ENCODE measurements around the gene ZBTB16.

ZBTB16 gene

DNA sequence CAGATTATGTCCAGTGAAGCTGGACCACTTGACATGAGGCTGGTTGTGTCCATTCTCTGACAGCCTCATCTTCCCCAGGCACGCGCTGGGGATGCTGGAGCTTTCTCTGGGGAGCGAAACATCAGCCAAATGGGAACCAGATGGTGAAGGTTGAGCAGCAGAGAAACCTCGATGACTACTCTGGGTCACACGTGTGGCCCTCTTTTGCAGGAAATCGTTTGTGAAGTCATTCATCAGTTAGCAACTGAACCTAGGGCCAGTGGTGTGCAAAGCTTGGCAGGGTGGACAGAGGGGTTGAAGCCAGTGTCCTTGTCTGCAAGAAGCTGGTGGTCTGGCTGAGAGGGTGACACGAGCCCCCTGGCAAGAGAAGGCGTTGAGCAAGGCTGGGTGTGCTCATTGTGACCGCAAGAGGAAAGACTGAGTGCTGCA is 109.8 kb downstream of the ZBTB16 start:
- ChIA-PET POLR2A (interaction anchor here (1.8 kb wide), 1 partner anchor 9 kb away, joined by 4 read pairs; no protein-coding TSS in a partner anchor), CTCF (interaction anchor here (1.1 to 3.4 kb wide), 3 partner anchors 11 to 161 kb away, joined by 3 to 12 read pairs (median 11); no protein-coding TSS in a partner anchor)
- TF ChIP-seq ZNF10 (tag by site-specific recombination; IDR thresholded peaks at IDR 0.05) = no peak
- TF ChIP-seq ZNF155 (tag by site-specific recombination; IDR thresholded peaks at IDR 0.05) = no peak
- TF ChIP-seq ZNF792 (tag by site-specific recombination; IDR thresholded peaks at IDR 0.05) = no peak
- TF ChIP-seq ZNF174 (tag by site-specific recombination; IDR thresholded peaks at IDR 0.05) = no peak
- TF ChIP-seq SP2 (tag by site-specific recombination; IDR thresholded peaks at IDR 0.05) = no peak
- no peak for TF ChIP-seq ZFHX2 (tag by site-specific recombination; conservative IDR thresholded peaks at IDR 0.05)
- TF ChIP-seq YY2 (tag by site-specific recombination; IDR thresholded peaks at IDR 0.05) = no peak
- no peak for TF ChIP-seq ZXDB (tag by site-specific recombination; IDR thresholded peaks at IDR 0.05)
- TF ChIP-seq, protein P1, sequence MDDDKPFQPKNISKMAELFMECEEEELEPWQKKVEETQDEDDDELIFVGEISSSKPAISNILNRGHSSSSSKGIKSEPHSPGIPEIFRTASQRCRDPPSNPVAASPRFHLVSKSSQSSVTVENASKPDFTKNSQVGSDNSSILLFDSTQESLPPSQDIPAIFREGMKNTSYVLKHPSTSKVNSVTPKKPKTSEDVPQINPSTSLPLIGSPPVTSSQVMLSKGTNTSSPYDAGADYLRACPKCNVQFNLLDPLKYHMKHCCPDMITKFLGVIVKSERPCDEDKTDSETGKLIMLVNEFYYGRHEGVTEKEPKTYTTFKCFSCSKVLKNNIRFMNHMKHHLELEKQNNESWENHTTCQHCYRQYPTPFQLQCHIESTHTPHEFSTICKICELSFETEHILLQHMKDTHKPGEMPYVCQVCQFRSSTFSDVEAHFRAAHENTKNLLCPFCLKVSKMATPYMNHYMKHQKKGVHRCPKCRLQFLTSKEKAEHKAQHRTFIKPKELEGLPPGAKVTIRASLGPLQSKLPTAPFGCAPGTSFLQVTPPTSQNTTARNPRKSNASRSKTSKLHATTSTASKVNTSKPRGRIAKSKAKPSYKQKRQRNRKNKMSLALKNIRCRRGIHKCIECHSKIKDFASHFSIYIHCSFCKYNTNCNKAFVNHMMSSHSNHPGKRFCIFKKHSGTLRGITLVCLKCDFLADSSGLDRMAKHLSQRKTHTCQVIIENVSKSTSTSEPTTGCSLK (tag by site-specific recombination; IDR thresholded peaks at IDR 0.05) = no peak
- TF ChIP-seq ZNF843 (tag by site-specific recombination; IDR thresholded peaks at IDR 0.05) = no peak
- no peak for TF ChIP-seq GLI2 (tag by site-specific recombination; IDR thresholded peaks at IDR 0.05; ENCODE audit: borderline replicate concordance, low read depth)
- TF ChIP-seq, protein P2, sequence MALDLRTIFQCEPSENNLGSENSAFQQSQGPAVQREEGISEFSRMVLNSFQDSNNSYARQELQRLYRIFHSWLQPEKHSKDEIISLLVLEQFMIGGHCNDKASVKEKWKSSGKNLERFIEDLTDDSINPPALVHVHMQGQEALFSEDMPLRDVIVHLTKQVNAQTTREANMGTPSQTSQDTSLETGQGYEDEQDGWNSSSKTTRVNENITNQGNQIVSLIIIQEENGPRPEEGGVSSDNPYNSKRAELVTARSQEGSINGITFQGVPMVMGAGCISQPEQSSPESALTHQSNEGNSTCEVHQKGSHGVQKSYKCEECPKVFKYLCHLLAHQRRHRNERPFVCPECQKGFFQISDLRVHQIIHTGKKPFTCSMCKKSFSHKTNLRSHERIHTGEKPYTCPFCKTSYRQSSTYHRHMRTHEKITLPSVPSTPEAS (tag by site-specific recombination; IDR thresholded peaks at IDR 0.05) = no peak
- no peak for TF ChIP-seq KLF16 (tag by site-specific recombination; IDR thresholded peaks at IDR 0.05)
- no peak for TF ChIP-seq ZNF2 (tag by site-specific recombination; IDR thresholded peaks at IDR 0.05)
- no peak for TF ChIP-seq TRIM28 (IDR thresholded peaks at IDR 0.05; ENCODE audit: borderline replicate concordance, low read length)
- TF ChIP-seq, protein P3, sequence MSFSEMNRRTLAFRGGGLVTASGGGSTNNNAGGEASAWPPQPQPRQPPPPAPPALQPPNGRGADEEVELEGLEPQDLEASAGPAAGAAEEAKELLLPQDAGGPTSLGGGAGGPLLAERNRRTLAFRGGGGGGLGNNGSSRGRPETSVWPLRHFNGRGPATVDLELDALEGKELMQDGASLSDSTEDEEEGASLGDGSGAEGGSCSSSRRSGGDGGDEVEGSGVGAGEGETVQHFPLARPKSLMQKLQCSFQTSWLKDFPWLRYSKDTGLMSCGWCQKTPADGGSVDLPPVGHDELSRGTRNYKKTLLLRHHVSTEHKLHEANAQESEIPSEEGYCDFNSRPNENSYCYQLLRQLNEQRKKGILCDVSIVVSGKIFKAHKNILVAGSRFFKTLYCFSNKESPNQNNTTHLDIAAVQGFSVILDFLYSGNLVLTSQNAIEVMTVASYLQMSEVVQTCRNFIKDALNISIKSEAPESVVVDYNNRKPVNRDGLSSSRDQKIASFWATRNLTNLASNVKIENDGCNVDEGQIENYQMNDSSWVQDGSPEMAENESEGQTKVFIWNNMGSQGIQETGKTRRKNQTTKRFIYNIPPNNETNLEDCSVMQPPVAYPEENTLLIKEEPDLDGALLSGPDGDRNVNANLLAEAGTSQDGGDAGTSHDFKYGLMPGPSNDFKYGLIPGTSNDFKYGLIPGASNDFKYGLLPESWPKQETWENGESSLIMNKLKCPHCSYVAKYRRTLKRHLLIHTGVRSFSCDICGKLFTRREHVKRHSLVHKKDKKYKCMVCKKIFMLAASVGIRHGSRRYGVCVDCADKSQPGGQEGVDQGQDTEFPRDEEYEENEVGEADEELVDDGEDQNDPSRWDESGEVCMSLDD (tag by site-specific recombination; IDR thresholded peaks at IDR 0.05) = no peak
- TF ChIP-seq ZNF626 (tag by site-specific recombination; IDR thresholded peaks at IDR 0.05) = no peak
- H3K36me3 ChIP-seq (ENCODE audit: control insufficient read depth in 2 of 2, insufficient read depth in 1 of 2, low read length in 2 of 2) = no peaks in the 10 kb centered on the region
- H3K27ac ChIP-seq (ENCODE audit: extremely low read depth, low read depth, low read length) = no peak overlapping the region
- H3K4me3 ChIP-seq (ENCODE audit: low read depth, low read length) = no peak overlapping the region
- H3K9me3 ChIP-seq (ENCODE audit: control insufficient read depth, insufficient read depth, low read depth, low read length) = no peaks in the 10 kb centered on the region
- peaks cover 11% of the 10 kb centered on the region for H3K4me1 ChIP-seq (ENCODE audit: control insufficient read depth, insufficient read depth, low read length)

DNA sequence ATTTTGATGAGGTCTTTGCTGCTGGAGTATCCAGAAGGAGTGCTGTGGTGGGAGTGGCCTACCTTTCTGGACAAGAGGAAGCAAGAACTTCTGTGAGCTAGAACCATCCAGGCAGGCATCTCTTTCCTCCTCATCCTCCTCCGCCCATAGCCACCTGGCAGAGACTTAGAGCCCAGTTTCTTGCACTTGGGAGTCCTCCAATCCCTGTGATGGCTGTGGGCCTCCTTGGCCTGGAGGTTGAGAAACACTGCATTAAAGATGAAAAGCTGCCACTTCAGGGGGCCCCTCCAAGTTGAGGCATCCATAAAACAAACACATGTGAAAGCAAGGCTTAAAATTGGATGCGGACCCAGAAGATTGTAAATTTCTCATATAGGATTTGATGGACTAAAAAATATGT is 110.3 kb downstream of the ZBTB16 start:
- TF ChIP-seq, protein P4, sequence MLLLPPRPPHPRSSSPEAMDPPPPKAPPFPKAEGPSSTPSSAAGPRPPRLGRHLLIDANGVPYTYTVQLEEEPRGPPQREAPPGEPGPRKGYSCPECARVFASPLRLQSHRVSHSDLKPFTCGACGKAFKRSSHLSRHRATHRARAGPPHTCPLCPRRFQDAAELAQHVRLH (tag by site-specific recombination; IDR thresholded peaks at IDR 0.05) = no peak
- TF ChIP-seq, protein P3 (tag by site-specific recombination; IDR thresholded peaks at IDR 0.05) = no peak
- no peak for TF ChIP-seq WT1 (tag by site-specific recombination; IDR thresholded peaks at IDR 0.05)
- TF ChIP-seq MYNN (tag by site-specific recombination; IDR thresholded peaks at IDR 0.05; ENCODE audit: borderline replicate concordance) = no peak
- no peak for TF ChIP-seq ZNF16 (tag by site-specific recombination; IDR thresholded peaks at IDR 0.05; ENCODE audit: low read depth)
- no peaks in the 10 kb centered on the region for H3K36me3 ChIP-seq (ENCODE audit: control insufficient read depth in 2 of 2, insufficient read depth in 1 of 2, low read length in 2 of 2)
- no peaks in the 10 kb centered on the region for H3K9me3 ChIP-seq (ENCODE audit: control insufficient read depth, insufficient read depth, low read depth, low read length)
- H3K4me1 ChIP-seq (ENCODE audit: control insufficient read depth, insufficient read depth, low read length) = peaks cover 11% of the 10 kb centered on the region
- no peak overlapping the region for H3K4me3 ChIP-seq (ENCODE audit: low read depth, low read length)
- ChIA-PET CTCF (interaction anchor here (2.3 to 3.4 kb wide), 2 partner anchors 10 to 91 kb away, joined by 11 to 12 read pairs; no protein-coding TSS in a partner anchor), POLR2A (interaction anchor here (1.8 kb wide), 1 partner anchor 9 kb away, joined by 4 read pairs; no protein-coding TSS in a partner anchor)
- H3K27ac ChIP-seq (ENCODE audit: extremely low read depth, low read depth, low read length) = no peak overlapping the region

All from HEK293 (cell line).